ENCODE results near the gene RASGRP4. TPM values are rescaled to one million over a fixed set of nuclear protein-coding genes. Genes with fewer than 3 reads are reported as not detected.
"Not testable (repeated sequence)": the region's sequence is repeated elsewhere in the genome, so short reads cannot be mapped to it uniquely, and the experiment has no call there.

The RASGRP4 gene
- total RNA-seq, 2 donors from 2014 or later: 3.6 to 16.9 TPM

DNA sequence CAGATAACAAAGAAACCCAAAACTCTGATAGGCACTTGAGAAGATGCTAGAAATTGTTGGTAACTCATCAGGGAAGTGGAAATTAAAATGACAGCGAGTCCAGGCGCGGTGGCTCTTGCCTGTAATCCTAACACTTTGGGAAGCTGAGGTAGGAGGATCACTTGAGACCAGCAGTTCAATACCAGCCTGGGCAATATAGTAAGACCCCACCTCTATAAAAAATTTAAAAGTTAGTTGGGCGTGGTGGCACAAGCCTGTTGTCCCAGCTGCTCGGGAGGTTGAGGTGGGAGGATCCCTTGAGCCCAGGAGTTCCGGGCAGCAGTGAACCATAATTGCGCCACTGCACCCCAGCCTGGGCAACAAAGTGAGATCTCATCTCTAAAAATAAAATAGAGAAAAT is 4.9 kb upstream of the RASGRP4 start:
- ATAC-seq (ENCODE audit: insufficient number of reproducible peaks, low FRiP score, low read depth) (no peak), DNase-seq (ENCODE audit: low spot score) (no peak)
- H3K36me3 ChIP-seq: no peaks in the 10 kb centered on the region
- H3K27ac ChIP-seq: no peak overlapping the region
- H3K9me3 ChIP-seq: no peaks in the 10 kb centered on the region
- no peaks in the 10 kb centered on the region for H3K4me1 ChIP-seq (ENCODE audit: control insufficient read depth in 1 of 2, low read depth in 2 of 2)
- H3K27me3 ChIP-seq (replicated peaks; ENCODE audit: insufficient read depth): no peaks in the 10 kb centered on the region
- H3K4me3 ChIP-seq: no peak overlapping the region
- TF ChIP-seq, protein P1, sequence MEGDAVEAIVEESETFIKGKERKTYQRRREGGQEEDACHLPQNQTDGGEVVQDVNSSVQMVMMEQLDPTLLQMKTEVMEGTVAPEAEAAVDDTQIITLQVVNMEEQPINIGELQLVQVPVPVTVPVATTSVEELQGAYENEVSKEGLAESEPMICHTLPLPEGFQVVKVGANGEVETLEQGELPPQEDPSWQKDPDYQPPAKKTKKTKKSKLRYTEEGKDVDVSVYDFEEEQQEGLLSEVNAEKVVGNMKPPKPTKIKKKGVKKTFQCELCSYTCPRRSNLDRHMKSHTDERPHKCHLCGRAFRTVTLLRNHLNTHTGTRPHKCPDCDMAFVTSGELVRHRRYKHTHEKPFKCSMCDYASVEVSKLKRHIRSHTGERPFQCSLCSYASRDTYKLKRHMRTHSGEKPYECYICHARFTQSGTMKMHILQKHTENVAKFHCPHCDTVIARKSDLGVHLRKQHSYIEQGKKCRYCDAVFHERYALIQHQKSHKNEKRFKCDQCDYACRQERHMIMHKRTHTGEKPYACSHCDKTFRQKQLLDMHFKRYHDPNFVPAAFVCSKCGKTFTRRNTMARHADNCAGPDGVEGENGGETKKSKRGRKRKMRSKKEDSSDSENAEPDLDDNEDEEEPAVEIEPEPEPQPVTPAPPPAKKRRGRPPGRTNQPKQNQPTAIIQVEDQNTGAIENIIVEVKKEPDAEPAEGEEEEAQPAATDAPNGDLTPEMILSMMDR (IDR thresholded peaks at IDR 0.05): no peak

DNA sequence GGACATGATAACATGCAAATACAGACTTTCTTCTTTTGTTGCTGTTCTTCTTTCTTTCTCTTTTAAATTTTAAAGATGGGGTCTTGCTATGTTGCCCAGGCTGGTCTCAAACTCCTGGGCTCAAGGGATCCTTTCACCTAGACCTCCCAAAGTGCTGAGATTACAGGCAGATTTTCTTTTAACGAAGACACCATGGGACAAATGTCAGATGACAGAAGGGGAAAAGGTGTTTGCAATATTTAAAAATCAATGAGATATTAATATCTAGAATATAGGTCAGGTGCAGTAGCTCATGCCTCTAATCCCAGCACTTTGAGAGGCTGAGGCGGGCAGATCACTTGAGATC is 3.8 kb upstream of the RASGRP4 start:
- H3K36me3 ChIP-seq: no peaks in the 10 kb centered on the region
- no peak for DNase-seq (ENCODE audit: low spot score)
- no peak overlapping the region for H3K4me3 ChIP-seq
- TF ChIP-seq, protein P1 (IDR thresholded peaks at IDR 0.05): no peak
- no peak for ATAC-seq (ENCODE audit: insufficient number of reproducible peaks, low FRiP score, low read depth)
- H3K27ac ChIP-seq: no peak overlapping the region
- H3K27me3 ChIP-seq (replicated peaks; ENCODE audit: insufficient read depth): no peaks in the 10 kb centered on the region
- H3K9me3 ChIP-seq: no peaks in the 10 kb centered on the region
- H3K4me1 ChIP-seq (ENCODE audit: control insufficient read depth in 1 of 2, low read depth in 2 of 2): no peaks in the 10 kb centered on the region

DNA sequence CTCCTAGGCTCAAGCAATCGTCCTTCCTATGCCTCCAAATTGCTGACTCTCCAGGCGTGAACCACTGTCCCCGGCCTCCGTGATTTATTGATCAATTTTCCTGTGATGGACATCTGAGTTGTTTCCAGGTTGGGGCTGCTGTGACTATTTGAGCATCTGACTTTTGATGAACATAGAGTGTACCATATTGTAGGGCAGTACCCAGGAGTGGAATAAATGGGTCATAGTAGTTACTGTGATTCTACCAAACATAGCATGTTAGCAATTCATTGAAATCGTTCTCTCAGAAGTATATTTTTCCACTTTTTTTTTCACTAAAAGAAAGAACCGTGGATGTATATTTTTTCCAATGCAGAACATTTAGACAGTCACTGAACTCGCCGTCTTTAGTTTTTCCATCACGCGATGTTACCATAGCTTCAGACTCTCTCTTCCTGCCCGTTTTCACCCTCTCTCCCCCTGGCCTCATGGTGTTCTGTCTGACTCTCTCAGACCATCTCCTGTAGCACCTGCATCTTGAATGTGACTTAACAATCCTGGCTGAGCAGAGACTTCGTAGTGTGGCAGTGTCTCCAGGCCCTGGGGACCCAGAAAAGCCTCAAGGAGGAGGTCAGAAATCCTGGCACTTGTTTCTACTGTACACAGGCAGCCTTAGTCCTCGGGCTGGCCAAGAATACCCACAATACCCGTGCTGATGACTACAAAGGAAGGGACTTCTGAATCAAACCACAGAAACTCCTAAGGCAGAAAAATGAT is 3.2 kb upstream of the RASGRP4 start:
- no peaks in the 10 kb centered on the region for H3K9me3 ChIP-seq
- H3K27me3 ChIP-seq (replicated peaks; ENCODE audit: insufficient read depth): no peaks in the 10 kb centered on the region
- H3K4me3 ChIP-seq: no peak overlapping the region
- no peak overlapping the region for H3K27ac ChIP-seq
- DNase-seq (ENCODE audit: low spot score): no peak
- TF ChIP-seq, protein P1 (IDR thresholded peaks at IDR 0.05): no peak
- no peaks in the 10 kb centered on the region for H3K4me1 ChIP-seq (ENCODE audit: control insufficient read depth in 1 of 2, low read depth in 2 of 2)
- ATAC-seq (ENCODE audit: insufficient number of reproducible peaks, low FRiP score, low read depth): no peak
- no peaks in the 10 kb centered on the region for H3K36me3 ChIP-seq

DNA sequence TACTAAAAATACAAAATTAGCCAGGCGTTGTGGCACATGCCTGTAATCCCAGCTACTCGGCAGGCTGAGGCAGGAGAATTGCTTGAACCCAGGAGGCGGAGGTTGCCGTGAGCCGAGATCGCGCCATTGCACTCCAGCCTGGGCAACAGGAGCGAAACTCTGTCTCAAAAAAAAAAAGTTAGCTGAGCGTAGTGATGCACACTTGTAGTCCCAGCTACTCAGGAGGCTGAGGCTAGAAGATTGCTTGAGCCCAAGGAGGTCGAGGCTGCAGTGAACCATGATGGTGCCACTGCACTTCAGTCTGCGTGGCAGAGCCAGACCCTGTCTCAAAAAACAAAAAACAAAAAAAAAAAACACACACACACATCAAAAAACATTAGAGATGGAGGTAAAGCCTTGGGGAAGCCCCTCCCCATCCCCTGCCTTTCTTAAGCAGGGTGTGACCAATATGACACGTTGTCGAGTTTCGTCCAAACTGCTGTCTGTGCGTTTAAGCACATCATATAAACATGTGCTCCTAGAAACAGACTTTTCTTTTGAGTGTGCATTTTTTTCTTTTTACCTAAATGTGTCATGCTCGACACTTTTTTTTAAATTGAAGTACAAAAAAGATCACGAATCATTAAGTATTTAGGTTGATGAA is 1.1 kb upstream of the RASGRP4 start:
- H3K4me3 ChIP-seq; H3K27ac ChIP-seq; H3K27me3 ChIP-seq (replicated peaks; ENCODE audit: insufficient read depth); H3K9me3 ChIP-seq; DNase-seq (ENCODE audit: low spot score); H3K4me1 ChIP-seq (ENCODE audit: control insufficient read depth in 1 of 2, low read depth in 2 of 2); ATAC-seq (ENCODE audit: insufficient number of reproducible peaks, low FRiP score, low read depth); H3K36me3 ChIP-seq: not testable (repeated sequence)

DNA sequence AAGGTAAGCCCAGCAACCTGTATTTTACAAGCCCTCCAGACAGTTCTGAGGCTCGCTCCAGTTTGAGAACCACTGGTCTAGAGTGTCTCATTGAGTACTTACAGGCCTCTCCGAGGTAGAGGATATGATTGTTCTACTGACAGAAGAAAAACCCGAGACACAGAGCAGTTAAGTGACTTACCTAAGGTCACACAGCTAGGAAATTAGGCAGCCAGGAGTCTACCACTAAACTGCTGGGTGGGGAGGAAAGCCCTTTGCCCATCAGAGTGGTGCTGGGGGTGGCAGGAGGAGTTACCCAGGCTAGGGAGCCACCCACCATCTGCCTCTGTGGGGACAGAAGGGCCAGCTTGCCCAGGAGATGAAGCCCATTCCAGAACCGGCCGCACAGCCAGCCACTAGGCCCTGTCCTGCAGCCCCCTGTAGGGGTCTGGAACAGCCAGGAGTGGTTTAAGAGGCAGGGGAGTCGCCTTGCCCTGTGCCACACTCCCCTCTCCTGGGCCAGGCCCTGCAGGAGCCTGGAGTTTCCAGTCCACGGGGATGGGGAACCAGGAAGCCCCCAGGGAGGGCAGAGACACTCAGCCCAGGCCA is 703 bp downstream of the RASGRP4 start:
- Histone ChIP-seq H3K9me3 (no peaks in the 10 kb centered on the region), H3K4me1 (ENCODE audit: control insufficient read depth in 1 of 2, low read depth in 2 of 2) (no peaks in the 10 kb centered on the region), H3K36me3 (no peaks in the 10 kb centered on the region), H3K4me3 (peak overlapping the region; percentile 56), H3K27me3 (replicated peaks; ENCODE audit: insufficient read depth) (no peaks in the 10 kb centered on the region), H3K27ac (no peak overlapping the region)
- ATAC-seq (ENCODE audit: insufficient number of reproducible peaks, low FRiP score, low read depth) (no peak), DNase-seq (ENCODE audit: low spot score) (no peak)
- TF ChIP-seq, protein P1 (IDR thresholded peaks at IDR 0.05): no peak

Data from thoracic aorta (tissue), 2 donors.